ENCODE results near the gene POU3F1. TPM values are rescaled to one million over a fixed set of nuclear protein-coding genes. Genes with fewer than 3 reads are reported as not detected.

Gene POU3F1
- total RNA-seq, 1 donor from 2014 or later, result not detected

- TF ChIP-seq, protein P1, sequence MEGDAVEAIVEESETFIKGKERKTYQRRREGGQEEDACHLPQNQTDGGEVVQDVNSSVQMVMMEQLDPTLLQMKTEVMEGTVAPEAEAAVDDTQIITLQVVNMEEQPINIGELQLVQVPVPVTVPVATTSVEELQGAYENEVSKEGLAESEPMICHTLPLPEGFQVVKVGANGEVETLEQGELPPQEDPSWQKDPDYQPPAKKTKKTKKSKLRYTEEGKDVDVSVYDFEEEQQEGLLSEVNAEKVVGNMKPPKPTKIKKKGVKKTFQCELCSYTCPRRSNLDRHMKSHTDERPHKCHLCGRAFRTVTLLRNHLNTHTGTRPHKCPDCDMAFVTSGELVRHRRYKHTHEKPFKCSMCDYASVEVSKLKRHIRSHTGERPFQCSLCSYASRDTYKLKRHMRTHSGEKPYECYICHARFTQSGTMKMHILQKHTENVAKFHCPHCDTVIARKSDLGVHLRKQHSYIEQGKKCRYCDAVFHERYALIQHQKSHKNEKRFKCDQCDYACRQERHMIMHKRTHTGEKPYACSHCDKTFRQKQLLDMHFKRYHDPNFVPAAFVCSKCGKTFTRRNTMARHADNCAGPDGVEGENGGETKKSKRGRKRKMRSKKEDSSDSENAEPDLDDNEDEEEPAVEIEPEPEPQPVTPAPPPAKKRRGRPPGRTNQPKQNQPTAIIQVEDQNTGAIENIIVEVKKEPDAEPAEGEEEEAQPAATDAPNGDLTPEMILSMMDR (conservative IDR thresholded peaks at IDR 0.05; ENCODE audit: low read depth, low read length), result no peak
- no peak for DNase-seq (ENCODE audit: low read depth)
- H3K4me3 ChIP-seq (ENCODE audit: low read depth, low read length), result no peak overlapping the region
Observed at GRCh38 chr1:38059635-38060250, 13.2 kb upstream of the POU3F1 start.

DNA sequence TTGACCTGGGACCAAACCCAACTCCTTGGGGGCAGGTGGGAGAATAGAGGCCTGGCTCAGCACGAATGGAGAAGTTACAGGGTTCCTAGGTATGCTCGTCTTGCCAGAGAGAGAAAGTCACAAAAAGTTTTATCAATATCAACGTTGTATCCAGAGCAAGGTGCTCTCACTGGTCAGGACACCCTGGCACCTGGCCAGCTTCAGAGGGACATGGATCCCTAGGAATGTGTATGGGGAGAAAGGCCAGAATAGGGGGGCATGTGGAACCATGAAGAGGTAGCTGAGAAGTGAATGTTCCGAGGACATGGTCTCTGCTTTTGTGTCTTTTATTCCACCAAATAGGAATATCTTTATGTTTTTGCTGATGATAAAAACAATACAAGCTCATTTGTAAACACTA is 9.4 kb upstream of the POU3F1 start:
- TF ChIP-seq, protein P1 (conservative IDR thresholded peaks at IDR 0.05; ENCODE audit: low read depth, low read length), result no peak
- DNase-seq (ENCODE audit: low read depth), result no peak
- no peak overlapping the region for H3K4me3 ChIP-seq (ENCODE audit: low read depth, low read length)

- DNase-seq (ENCODE audit: low read depth), result no peak
- H3K4me3 ChIP-seq (ENCODE audit: low read depth, low read length), result no peak overlapping the region
- TF ChIP-seq, protein P1 (conservative IDR thresholded peaks at IDR 0.05; ENCODE audit: low read depth, low read length), result no peak
Observed at GRCh38 chr1:38055398-38055797, 8.8 kb upstream of the POU3F1 start.

GRCh38 chr1:38053416-38054091 is 7.0 kb upstream of the POU3F1 start:
- DNase-seq (ENCODE audit: low read depth), result no peak
- no peak overlapping the region for H3K4me3 ChIP-seq (ENCODE audit: low read depth, low read length)
- TF ChIP-seq, protein P1 (conservative IDR thresholded peaks at IDR 0.05; ENCODE audit: low read depth, low read length), result no peak

DNA sequence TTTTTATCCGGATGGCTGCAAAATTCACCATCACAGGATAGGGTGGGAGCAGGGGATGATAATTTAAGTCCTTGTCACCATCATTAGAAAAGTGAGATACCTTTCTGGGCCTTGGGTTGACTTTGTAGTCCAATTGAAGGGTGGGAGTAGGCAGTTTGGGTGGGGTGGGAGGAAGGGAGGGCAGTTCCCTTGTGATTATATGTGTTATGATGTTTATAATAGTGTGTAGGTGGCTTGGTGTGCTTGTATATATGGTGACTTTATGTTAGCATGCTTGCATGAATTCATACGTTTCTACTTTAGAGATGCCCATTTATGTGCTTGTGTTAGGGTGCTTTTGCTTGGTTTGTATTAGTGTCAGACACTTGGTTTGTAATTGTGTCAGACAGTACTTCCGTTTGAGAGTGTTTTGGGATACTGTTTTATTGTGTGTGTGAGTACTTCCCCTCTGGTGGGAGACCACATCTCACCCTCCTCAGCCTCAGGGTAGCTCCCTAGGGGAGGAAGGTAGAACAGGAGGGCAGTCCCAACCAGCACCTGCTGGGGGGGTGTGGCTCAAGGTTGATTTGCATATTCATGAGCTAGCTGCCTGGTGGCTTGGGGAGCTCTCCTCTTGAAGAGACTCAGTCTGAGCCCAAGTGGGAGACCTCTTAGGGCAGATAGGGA is 6.3 kb upstream of the POU3F1 start:
- TF ChIP-seq, protein P1 (conservative IDR thresholded peaks at IDR 0.05; ENCODE audit: low read depth, low read length), result no peak
- H3K4me3 ChIP-seq (ENCODE audit: low read depth, low read length), result no peak overlapping the region
- no peak for DNase-seq (ENCODE audit: low read depth)

GRCh38 chr1:38051079-38051543 is 4.5 kb upstream of the POU3F1 start:
- TF ChIP-seq, protein P1 (conservative IDR thresholded peaks at IDR 0.05; ENCODE audit: low read depth, low read length), result no peak
- H3K4me3 ChIP-seq (ENCODE audit: low read depth, low read length), result no peak overlapping the region
- DNase-seq (ENCODE audit: low read depth), result no peak
